Islet precursor cell (in vitro differentiated cells): ENCODE results near the gene CACNA1I.

ENCODE experiments used
- DNase-seq: peaks from one replicate; pipeline ENCODE4 v3.0.0-alpha.2; 2018

The CACNA1I gene

GRCh38 chr22:39705386-39705785, 134.8 kb downstream of the CACNA1I start:
- DNase-seq = no peak

DNA sequence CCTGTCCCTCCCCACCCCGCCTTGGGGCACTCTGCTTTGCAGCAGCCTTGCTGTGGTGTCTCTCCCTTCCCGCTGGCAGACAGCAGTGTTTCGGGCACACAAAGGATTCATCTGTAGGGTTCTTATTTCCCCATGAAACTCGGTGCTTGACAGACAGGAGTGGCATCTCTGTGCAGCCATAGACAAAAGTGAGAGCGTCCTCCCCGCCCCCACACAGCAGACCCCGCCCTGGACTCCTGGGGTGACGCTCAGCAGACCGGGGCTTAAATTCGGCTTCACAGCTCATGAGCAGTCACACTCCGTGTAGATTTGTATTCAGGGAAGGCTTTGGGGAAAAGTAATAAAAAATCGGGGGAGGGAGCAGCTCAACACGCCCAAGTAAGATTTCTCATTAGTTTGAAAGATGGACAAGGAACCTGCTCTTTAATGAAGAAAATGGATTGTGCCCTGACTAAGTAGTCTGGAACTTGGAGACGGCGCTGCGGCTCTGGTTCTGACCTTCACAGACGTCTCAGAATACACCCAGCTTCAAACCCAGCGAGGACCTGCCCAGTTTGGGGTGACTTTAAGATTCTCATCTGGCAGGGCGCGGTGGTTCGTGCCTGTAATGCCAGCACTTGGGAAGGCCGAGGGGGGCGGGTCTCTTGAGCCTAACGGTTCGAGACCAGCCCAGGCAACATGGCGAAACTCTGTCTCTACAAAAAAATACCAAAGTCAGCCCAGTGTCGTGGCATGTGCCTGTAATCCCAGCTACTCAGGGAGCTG, 136.0 kb downstream of the CACNA1I start:
- no peak for DNase-seq

GRCh38 chr22:39707351-39707750, 136.8 kb downstream of the CACNA1I start:
- DNase-seq = no peak

DNA sequence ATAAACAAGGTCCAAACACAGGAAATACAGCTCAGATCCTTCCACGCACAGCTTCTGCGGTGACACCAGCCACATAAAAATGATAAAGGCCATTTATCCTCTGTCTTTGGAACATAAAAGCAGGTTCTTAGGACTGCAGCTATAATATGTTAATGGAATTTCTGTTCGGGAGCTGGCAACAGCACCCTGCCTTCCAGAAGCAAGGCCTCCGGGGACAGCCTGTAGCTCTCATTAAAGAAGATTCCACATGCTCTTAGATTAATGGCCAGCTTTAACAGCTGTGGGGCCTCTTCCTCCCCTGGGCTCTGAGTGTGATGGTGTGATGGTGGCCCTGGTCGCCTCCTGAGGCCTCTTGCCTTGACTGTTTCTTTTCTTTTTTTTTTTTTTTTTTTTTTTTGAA, 137.3 kb downstream of the CACNA1I start:
- no peak for DNase-seq

GRCh38 chr22:39710380-39711150, 140.0 kb downstream of the CACNA1I start:
- no peak for DNase-seq

GRCh38 chr22:39712081-39712480, 141.5 kb downstream of the CACNA1I start:
- DNase-seq = no peak

GRCh38 chr22:39712751-39713525, 142.4 kb downstream of the CACNA1I start:
- DNase-seq = no peak

DNA sequence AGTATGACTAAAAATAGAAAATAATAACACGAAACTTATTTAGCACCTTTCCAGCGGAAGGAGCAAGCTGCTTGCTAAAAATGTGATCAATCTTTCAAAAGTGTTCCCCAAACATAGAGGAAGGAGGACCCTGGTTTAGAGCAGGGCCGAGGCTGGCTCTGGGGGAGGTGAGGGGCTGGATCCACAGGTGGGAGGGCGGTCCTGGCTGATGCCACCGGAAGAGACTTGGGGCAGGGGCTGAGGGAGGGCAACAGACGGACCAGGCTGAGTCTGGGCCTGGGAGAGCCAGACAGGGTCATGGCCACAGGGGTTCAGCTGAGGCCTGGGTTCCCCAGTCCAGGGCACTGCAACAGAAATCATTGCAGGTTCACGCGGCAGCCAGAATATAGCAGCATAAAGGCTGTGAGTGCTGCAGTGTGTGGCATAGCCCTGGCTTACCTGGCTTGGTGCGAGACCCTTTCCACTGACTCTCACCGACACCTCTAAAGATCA, 143.3 kb downstream of the CACNA1I start:
- no peak for DNase-seq

GRCh38 chr22:39714321-39714720, 143.8 kb downstream of the CACNA1I start:
- no peak for DNase-seq

DNA sequence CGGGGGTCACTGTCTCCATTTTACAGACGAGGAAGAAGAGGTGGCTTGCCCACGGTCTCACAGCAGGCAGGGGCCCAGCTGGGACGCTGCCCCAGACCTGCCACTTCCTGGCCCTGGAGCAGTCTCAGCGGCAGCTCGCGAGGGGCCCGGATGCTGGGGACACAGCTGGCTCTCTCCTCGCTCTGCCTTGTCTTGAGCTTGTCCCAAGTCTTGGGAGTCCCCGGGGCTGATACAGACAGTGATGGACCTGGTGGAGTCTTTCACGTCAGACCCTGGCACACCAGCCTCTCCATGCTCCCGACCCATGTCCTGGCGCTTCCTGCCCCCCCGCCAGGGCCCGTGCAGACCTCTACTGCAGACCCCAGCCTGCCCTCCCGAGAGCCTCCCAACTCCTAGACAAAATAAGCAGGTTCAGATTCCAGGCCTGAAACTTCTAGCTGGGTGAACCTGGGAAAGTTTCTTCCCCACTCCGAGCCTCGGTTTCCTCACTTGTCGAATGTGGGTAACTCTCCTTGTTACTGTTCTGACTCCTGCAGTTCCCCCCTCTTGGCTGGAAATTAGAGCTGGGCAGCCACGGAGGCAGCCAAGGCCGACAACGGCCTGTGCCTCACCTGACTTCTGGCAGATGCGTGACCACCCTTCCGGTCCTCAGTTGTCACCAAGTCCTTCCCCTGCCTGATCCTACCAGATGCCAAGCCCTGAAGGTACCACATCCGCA, 145.4 kb downstream of the CACNA1I start:
- DNase-seq = no peak

DNA sequence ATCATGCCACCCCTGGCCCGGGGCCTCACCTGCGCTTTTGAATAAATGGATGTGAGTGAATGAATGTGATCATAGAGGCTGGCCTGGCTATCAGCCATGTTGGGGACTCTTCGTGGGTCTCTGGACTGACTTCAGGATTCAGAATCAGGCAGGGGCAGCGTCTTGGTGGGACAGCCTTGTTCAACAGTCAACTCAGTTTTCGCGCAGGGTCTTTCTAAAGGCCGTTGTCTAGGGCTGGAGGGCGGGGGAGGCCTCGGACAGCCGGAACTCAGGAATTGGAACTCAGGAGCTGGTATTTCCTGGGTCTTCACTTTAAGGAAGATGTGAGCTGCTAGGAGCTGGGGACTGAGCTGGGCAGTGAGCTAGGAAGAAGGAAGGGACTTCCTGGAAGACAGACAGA, 146.0 kb downstream of the CACNA1I start:
- DNase-seq = no peak

GRCh38 chr22:39717099-39717498, 146.5 kb downstream of the CACNA1I start:
- no peak for DNase-seq

DNA sequence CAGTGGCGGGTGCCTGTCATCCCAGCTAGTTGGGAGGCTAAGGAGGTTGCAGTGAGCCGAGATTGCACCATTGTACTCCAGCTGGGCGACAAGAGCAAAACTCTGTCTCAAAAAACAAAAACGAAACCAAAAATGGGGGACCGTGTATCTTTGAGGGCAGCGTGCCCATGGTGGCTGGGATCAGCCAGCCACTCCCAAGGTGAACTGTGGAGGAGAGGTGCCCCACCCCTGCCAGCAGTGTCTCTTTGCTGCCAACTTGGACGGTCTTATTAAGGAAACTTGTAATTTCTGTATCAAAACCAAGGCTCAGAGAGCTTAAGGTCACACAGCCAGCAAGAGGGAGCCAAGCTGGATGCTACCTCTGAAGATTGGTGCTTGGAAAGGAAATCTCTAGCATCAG, 147.7 kb downstream of the CACNA1I start:
- no peak for DNase-seq

GRCh38 chr22:39718921-39719475, 148.4 kb downstream of the CACNA1I start:
- no peak for DNase-seq

DNA sequence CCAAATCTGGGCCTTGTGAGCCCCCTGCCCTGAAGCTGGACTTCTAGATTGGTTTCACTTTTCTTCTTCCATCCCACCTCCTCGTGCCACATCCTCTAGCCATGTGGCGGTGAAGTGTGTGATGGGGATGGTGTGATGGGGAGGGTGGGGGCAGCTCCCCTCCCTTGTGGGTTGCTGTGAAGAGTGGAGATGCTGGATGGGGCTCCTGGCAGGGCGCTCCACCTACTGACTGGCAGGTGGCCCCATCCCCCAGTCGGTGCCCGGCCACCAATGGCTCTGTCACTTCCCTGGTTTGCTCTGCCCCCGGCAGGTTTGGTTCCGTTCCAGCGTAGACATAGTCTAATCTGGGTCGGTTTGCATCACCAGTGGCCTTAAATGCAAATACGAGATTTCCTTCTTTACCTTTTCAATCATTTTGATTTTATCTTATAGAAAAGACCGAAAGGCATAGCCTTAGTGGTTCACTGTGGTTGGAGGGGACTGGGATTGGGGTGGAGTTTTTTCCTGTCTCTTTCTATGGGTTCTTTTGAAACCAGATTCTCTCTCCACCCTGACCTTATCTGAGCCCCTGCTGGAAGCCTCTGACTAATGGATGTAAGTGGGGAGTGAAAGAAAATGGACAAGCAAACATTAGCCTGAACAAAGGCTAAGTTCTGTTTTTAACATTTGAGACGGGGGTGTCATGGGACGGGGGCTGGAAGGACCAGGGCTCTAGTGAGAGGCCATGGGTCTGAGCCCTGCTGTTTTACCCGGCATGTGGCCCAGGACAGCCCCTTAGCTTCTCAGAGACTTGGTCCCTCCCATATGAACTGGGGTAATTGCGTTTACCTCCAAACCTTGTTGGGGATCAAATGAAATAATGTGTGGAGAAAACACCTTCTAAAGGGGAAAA, 149.3 kb downstream of the CACNA1I start:
- no peak for DNase-seq

DNA sequence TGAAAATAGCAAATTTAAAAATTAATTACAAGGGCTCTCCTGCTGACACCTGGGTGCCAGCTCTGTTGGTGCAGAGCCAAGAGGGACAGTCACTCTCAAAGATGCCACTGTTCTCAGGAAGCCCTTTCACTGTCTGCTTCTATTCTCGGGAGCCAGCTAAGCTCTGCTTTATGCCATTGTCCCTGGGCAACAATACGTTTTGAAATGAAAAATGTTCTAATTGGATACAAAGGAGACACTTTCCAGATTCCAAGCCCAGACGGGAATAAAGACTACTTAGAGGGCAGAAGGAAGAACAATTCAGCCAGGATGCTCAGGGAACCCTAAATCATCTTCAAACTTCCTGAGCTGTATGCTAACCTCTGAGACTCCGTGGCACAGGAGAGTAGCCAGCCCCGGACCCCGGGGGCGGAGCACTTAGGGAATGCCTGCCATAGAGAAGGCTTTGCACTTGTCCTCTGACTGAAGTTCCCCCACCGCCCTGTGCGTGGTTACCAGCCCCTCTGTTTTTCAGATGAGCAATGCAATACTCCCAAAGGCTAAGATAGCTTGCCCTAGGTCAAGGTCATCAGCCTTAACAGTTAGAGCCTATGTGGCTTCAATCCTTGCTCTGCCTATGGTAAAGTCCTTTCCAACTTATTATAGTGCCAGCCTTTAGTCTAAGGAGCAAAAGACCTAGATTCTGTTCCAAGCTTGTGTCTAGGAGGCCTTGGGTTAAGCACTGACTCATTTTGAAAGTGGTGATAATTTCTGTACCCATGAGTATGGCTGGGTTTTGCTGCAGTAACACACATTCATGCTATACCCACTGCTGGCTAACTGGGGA, 150.9 kb downstream of the CACNA1I start:
- DNase-seq = peak; percentile 28

- DNase-seq = peak; percentile 26
Measured at GRCh38 chr22:39722032-39722325, 151.4 kb downstream of the CACNA1I start.

- no peak for DNase-seq
Measured at GRCh38 chr22:39722501-39722900, 151.9 kb downstream of the CACNA1I start.

- DNase-seq = peak; percentile 32
Measured at GRCh38 chr22:39723463-39723862, 152.9 kb downstream of the CACNA1I start.

- DNase-seq = no peak
Measured at GRCh38 chr22:39723899-39724351, 153.4 kb downstream of the CACNA1I start.
